Measurements from ENCODE around the gene RABGAP1L.

RABGAP1L gene

GRCh38 chr1:174637487-174637886, 478.2 kb downstream of the RABGAP1L start:
- Histone ChIP-seq H3K27ac (ENCODE audit: extremely low read depth, low read depth, low read length) (no peak overlapping the region), H3K4me3 (ENCODE audit: low read depth, low read length) (no peak overlapping the region), H3K9me3 (ENCODE audit: control insufficient read depth, insufficient read depth, low read depth, low read length) (no peaks in the 10 kb centered on the region), H3K4me1 (ENCODE audit: control insufficient read depth, insufficient read depth, low read length) (no peaks in the 10 kb centered on the region), H3K36me3 (ENCODE audit: control insufficient read depth in 2 of 2, insufficient read depth in 1 of 2, low read length in 2 of 2) (peaks cover 0 to 3% of the 10 kb centered on the region in 2 experiments; a peak in 1 of 3 replicates)
- ChIA-PET CTCF (interaction anchor here (0.7 kb wide), 1 partner anchor 108 kb away, joined by 3 read pairs; no protein-coding TSS in a partner anchor), POLR2A (no interaction called here)
- TF ChIP-seq, protein P1, sequence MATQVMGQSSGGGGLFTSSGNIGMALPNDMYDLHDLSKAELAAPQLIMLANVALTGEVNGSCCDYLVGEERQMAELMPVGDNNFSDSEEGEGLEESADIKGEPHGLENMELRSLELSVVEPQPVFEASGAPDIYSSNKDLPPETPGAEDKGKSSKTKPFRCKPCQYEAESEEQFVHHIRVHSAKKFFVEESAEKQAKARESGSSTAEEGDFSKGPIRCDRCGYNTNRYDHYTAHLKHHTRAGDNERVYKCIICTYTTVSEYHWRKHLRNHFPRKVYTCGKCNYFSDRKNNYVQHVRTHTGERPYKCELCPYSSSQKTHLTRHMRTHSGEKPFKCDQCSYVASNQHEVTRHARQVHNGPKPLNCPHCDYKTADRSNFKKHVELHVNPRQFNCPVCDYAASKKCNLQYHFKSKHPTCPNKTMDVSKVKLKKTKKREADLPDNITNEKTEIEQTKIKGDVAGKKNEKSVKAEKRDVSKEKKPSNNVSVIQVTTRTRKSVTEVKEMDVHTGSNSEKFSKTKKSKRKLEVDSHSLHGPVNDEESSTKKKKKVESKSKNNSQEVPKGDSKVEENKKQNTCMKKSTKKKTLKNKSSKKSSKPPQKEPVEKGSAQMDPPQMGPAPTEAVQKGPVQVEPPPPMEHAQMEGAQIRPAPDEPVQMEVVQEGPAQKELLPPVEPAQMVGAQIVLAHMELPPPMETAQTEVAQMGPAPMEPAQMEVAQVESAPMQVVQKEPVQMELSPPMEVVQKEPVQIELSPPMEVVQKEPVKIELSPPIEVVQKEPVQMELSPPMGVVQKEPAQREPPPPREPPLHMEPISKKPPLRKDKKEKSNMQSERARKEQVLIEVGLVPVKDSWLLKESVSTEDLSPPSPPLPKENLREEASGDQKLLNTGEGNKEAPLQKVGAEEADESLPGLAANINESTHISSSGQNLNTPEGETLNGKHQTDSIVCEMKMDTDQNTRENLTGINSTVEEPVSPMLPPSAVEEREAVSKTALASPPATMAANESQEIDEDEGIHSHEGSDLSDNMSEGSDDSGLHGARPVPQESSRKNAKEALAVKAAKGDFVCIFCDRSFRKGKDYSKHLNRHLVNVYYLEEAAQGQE (tag by site-specific recombination; IDR thresholded peaks at IDR 0.05), result no peak
- TF ChIP-seq ZSCAN18 (tag by site-specific recombination; IDR thresholded peaks at IDR 0.05) (no peak), ZNF837 (tag by site-specific recombination; IDR thresholded peaks at IDR 0.05) (no peak), ZNF174 (tag by site-specific recombination; IDR thresholded peaks at IDR 0.05) (no peak), ZNF404 (tag by site-specific recombination; IDR thresholded peaks at IDR 0.05) (no peak), ZNF654 (tag by site-specific recombination; IDR thresholded peaks at IDR 0.05; ENCODE audit: low read depth) (no peak), ZNF19 (tag by site-specific recombination; IDR thresholded peaks at IDR 0.05; ENCODE audit: low read depth) (no peak), ZNF776 (tag by site-specific recombination; IDR thresholded peaks at IDR 0.05; ENCODE audit: borderline replicate concordance) (no peak), ZNF624 (tag by site-specific recombination; IDR thresholded peaks at IDR 0.05) (no peak), ZNF558 (tag by site-specific recombination; IDR thresholded peaks at IDR 0.05) (no peak), HOXC10 (CRISPR knock-in tag; IDR thresholded peaks at IDR 0.05) (no peak), ZNF433 (tag by site-specific recombination; IDR thresholded peaks at IDR 0.05; ENCODE audit: low read depth) (no peak), PRDM4 (tag by site-specific recombination; IDR thresholded peaks at IDR 0.05) (no peak), ZNF623 (tag by site-specific recombination; IDR thresholded peaks at IDR 0.05) (no peak), IKZF3 (tag by site-specific recombination; IDR thresholded peaks at IDR 0.05) (no peak), ZBTB1 (tag by site-specific recombination; IDR thresholded peaks at IDR 0.05) (no peak)
- TF ChIP-seq, protein P2, sequence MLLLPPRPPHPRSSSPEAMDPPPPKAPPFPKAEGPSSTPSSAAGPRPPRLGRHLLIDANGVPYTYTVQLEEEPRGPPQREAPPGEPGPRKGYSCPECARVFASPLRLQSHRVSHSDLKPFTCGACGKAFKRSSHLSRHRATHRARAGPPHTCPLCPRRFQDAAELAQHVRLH (tag by site-specific recombination; IDR thresholded peaks at IDR 0.05), result no peak
- TF ChIP-seq, protein P3, sequence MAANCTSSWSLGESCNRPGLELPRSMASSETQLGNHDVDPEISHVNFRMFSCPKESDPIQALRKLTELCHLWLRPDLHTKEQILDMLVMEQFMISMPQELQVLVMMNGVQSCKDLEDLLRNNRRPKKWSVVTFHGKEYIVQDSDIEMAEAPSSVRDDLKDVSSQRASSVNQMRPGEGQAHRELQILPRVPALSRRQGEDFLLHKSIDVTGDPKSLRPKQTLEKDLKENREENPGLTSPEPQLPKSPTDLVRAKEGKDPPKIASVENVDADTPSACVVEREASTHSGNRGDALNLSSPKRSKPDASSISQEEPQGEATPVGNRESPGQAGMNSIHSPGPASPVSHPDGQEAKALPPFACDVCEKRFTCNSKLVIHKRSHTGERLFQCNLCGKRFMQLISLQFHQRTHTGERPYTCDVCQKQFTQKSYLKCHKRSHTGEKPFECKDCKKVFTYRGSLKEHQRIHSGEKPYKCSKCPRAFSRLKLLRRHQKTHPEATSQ (tag by site-specific recombination; IDR thresholded peaks at IDR 0.05), result no peak

Measured in HEK293 (cell line).